Activated naive CD4-positive, alpha-beta T cell (primary cell): ENCODE measurements around the gene BCL2L15.

Source experiments
- DNase-seq, 4 experiments: peaks; one replicate each; lab custom pipeline; 2025; lab: John Stamatoyannopoulos, UW

The BCL2L15 gene

DNA sequence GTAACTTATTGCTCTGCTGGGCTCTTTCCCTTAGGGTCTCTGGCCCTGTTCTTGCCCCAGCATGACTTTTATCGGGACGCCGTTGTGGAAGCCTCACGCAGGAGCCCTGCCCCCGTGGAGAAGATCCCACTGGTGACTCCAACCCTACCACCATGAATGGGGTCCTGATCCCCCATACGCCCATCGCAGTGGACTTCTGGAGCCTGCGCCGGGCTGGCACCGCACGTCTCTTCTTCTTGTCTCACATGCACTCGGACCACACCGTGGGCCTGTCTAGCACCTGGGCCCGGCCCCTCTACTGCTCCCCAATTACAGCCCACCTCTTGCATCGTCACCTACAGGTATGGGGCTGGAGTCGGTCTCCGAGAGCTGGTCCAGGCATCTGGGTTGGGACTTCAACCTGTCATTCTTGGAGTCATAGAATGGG is 18.1 kb upstream of the BCL2L15 start:
- DNase-seq, result peak in 2 of 4 experiments; percentile 18 to 26

DNA sequence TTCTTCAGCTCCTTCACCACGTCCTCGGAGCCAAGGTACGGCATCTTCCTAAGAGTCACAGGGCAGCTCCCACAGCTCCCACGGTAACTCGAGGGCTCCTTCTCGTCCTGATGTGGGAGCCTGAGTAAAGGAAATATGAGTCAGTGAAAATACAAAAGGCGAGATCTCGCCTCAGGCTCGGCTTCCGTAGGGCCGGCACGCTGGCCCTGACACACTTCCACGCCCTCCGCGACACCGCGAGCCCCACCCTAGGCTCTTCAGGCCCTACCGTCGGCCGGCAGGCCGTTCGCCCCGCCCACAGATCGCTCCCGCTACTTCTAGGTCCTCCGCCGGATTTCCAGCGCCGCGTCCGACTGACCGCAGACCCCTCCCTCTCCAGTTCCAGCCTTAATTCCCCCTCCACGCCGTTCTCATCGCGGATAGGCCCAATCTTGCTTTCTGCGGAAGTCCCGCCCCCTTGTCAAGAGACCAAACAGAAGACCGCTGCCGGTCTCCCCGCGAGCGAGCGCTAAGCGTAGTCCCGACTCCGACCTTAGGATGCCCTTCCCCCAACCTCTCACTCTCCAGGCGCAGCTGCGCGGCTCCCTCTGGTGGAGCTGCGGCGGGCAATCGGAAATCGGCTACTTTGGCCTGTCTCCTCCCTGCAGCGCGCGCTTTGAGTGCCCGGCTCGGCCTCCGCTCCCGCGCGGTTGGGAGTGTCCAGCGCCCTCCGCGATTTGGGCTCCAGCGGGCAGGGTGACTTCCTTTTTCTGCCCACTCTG is 17.5 kb upstream of the BCL2L15 start, which contains the start of the genes AP4B1 and DCLRE1B:
AP4B1 (minus strand) TSS at position 126 of the 761 bp plus-strand sequence; CDS start at position 44, 82 bp downstream.
DCLRE1B (plus strand) TSS at position 653 of the 761 bp plus-strand sequence. CDS start 261 bp downstream, outside the sequence.
- DNase-seq, result peak; percentile 80 to 91 (median 86)

DNA sequence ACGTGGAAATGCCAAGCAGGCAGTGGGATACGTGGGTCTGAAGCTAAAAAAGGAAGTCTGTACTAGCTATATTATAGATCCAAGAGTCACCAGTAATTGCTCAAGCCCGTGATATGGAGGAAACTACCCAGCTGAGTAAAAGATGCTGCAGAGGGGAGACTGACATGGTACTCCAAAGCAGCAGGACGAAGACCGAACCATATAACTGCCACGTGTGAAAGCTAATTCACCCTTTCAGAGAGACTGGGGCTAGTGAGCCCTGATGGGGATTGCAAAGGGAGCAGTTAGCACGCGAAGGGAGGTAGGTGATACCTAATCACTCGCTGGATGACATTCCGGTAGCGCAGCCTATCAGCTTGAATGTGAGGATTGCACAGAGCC is 16.9 kb upstream of the BCL2L15 start:
- DNase-seq, result peak in 1 of 4 experiments; percentile 32

DNA sequence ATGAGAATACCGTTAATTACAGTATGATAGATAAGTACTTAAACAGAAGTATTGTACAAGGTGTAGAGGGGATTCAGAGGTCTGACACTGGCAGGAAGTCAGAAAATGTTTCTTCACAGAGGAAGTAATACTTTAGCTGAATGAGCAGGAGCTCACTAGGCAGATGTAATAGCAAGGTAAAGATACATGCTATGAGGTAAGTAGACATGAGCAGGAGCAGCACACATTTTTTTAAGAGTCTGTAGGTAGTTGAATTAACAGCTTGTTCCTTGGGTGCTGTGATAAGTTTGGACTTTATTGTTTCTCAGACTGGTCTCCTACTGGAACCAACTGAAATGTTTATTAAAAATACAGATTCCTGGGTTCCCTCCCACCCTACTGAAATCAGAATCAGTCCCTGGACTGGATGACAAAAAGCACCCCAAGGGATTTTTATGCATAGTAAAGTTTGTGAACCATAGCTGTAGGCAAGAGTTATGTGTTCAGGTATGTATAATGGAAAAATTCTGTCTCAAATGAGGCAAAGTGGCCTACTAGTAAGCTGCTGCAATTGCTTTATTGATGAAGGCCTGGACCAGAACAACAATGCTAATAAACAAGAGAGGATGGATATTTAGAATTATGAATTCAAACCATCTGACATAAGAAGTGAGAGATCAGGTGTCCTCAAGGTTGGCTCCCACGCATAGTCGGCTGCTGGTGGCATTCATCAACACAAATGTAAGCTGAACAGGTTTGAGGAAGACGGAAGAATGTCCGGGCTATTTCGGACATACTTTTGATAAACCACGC is 16.3 kb upstream of the BCL2L15 start:
- DNase-seq, result no peak

DNA sequence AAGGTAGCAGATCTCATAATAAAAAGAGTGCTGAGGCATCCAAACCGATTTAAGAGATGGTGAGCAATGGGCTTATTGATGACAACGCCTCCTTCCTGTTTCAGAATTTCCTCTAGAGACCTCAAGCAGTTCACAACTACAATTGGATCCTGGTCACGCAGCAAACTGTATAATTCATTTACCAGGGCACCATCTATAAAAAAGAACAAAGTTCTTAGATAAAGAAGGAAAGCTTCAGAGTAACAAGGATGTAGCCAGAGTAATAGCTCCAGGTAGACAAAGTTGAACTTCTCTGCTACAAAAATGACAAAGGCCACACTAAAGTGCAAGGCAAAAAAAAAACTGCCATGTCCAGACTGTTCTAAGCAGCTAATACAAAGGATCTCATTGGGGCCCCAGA is 13.8 kb upstream of the BCL2L15 start:
- DNase-seq, result no peak

DNA sequence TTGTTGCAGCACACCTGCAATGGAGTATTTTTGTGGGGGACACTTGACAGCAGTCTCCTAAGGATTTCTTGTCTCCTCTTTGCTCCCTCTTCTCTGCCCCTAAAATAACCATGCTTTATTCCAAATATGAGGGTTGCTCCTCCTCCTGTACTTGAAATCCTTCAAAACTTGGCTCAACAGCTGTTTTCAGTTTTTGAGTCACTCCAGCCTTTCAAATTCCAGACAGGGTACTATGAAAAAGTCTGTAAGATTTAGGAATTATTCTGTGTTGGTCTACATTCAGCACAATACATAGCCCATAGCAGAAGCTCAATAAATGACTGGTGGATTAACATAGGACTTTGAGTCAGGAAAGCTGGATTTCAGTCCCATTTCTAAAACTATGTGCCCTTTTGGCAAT is 11.7 kb upstream of the BCL2L15 start:
- no peak for DNase-seq

DNA sequence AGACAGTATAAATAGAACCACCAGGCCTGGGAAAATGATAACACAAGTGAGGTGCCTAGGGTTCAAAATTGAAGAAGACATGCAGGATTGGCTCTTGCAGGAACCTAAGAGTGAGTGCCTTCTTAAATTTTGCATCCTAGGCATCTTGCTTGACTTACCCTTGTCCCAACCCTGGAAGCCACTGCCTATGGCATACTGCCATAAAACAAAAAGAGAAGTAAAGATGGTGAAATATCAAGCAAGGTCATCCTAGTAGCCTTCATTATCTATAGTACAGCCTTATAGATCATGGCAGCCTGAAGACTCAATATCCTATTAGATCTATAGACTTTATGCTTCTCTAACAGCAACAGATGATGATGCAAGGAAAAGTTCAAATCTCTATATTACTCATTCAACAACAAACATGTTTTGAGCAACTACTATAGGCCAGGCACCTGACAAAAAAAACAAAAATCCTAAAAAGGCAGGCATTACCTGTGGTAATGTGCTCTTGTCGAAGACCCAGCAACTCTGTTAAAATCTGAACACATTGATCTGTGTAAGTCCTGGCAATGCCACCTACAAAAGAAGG is 10.9 kb upstream of the BCL2L15 start:
- DNase-seq, result no peak

DNA sequence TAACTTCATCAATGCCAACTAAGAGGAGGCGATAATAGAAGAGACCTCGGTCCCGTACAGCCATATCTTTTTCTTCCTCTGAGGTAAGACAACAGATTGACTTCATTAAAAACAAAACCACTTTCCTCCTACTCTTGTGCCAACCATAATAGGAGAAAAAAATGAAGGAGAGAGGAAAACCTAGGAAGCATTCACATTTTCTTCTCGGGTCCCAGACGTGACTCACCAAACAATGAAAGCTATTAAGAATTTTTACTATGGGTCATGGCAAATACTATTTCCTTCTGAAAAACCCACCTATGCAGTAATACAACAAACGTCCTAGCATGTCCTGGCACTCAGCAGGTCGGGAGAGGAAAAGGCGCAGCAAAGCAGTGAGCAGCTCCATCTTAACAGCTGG is 8.6 kb upstream of the BCL2L15 start:
- no peak for DNase-seq

DNA sequence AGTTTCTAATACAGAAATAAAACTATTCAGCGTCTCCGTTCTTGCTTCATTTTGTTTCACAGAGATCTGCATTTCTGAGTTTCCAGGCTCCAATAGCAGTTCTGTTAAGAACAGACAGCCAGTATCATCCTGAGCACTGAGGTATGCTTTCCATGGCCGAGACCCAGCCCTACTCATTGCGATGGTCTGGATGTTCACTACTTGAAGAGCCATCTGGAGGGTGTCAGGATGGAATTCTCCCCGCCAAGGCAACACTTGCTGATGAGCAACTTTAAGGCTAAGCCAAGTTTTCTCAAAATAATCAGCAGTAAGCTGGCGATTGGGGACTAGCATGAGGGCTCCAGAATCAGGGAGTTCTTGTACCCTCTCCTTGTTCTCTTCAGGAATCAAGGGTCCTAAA is 7.7 kb upstream of the BCL2L15 start:
- DNase-seq, result no peak

DNA sequence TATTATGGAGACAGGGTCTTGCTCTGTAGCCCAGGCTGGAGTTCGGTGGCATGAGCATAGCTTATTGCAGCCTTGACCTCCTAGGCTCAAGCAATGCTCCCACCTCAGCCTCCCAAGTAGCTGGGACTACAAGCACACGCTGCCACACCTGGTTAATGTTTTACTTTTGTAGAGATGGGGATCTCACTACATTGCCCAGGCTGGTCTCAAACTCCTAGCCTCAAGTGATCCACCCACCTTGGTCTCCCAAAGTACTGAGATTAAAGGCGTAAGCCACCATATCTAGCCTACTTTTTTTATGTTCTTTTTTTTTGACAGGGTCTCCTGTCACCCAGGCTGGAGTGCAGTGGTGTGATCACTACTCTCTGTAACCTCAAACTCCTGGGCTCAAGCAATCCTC is 5.9 kb upstream of the BCL2L15 start:
- DNase-seq, result no peak

DNA sequence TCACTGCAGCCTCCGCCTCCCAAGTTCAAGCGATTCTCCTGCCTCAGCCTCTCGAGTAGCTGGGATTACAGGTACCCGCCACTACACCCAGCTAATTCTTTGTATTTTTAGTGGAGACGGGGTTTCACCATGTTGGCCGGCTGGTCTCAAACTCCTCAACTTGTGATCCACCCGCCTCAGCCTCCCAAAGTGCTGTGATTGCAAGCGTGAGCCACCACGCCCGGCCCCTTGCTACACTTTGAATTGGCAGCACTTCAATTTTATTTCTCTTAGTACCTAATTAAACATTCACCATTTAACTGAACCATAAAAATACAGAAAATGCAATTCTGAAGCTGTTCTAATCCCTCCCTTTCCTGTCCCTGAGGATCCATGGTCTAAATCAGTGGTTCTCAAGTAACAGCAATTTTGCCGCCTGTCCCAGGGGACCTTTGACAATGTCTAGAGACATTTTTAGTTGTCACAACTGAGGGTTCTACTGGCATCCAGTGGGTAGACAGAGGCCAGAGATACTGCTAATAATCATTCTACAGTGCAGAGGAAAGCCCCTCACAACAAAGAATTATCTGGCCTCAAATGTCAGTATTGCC is 4.3 kb upstream of the BCL2L15 start:
- DNase-seq, result no peak

DNA sequence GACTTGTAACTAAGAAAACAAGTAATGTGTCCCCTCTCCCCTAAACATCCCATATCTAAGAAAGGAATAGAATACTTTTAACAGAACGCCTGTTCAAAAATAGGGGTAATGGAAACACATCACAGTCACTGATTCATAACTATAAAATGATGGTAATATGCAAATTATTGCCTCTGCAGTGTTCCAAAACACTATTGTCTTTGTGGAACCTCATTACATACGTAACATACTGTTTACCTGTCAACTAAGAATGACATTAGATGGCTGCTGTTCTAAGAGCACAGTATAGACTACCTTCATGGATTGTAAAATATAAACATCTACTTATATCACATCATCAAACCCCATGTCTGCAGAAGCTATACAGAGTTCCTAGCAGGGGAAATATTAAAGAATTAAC is 3.4 kb upstream of the BCL2L15 start:
- DNase-seq, result no peak

DNA sequence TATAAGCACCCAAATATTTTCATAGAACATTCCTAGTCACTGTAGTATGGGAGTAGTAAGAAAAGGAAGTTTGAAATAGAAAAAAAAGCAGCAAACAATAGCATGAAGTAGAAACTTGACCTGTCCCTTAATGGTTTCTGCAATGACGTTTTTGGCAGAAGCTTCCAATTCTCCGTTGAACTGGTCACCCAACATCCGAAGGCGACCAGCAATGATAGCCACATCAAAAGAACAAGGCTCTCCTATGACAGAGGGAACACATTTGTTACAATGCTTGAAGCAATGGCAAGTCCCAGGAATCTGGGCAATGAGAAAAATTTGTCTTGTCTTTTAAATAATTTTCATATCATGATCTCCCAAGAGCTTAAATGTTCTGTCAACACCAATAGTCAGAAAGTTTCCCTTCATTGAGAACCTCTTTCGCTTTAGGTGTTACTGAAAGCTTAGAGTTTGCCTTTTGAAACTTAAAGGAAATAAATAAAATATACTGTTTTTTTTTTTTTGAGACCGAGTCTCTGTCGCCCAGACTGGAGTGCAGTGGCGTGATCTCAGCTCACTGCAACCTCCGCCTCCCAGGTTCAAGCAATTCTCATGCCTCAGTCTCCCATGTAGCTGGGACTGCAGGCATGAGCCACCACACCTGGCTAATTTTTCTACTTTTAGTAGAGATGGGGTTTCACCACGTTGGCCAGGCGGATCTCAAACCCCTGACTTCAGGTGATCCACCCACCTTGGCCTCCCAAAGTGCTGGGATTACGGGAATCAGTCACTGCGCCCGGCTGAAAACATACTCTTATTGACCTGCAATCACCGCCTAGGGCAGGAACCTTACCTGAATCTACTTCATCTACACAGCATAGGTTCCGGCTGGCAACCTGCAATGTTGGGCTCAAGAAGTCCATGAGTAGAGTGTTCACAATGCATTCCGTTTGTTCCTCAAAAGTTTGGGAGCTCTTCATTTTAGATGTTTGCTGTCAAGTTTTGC is 672 bp downstream of the BCL2L15 start:
- no peak for DNase-seq

DNA sequence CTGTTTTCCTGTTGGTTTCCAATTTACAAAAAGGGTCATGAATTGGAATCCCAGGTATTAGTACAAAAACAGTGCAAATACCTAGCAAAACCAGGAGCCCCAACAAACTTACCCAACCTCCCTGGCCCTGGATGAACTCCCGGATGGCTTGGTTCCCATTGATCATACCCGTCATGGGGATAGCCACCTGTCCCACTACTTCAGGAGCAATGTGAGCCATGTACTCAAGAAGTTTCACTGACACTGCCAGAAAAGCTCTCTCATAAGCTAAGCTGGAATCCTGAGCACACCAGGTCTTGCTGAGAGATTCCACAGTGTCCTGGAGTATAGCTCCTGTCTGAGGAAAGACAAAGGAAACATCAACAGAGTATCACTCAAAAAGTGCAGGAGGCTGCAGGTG is 5.7 kb downstream of the BCL2L15 start:
- no peak for DNase-seq

DNA sequence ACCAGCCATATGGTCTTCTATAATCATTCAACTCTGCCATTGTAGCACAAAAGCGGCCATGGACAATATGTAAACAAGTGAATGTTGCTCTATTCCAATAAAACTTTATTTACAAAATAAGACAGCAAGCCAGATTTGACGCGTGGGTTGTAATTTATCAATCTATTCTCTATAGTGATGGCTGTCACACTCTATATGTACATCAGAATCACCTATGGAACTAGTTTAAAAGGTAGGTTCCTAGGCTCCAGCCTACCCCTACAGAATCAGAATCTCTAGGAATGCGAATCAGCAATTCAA is 7.7 kb downstream of the BCL2L15 start:
- no peak for DNase-seq

DNA sequence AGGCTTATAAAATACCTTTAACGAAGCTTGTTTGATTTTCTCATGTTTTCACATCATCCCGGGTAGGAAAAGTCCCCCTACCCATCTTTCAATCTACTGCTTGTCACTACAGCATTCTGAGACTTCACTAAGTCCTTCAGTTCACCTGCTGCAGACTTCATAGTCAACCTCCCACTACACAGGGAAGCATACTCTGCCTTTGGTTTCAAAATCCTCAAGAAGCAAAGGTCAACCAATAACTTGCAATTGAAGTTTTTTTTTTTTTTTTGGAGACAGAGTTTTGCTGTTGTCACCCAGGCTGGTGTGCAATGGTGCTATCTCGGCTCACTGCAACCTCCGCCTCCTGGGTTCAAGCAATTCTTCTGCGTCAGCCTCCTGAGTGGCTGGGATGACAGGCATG is 11.2 kb downstream of the BCL2L15 start:
- no peak for DNase-seq

DNA sequence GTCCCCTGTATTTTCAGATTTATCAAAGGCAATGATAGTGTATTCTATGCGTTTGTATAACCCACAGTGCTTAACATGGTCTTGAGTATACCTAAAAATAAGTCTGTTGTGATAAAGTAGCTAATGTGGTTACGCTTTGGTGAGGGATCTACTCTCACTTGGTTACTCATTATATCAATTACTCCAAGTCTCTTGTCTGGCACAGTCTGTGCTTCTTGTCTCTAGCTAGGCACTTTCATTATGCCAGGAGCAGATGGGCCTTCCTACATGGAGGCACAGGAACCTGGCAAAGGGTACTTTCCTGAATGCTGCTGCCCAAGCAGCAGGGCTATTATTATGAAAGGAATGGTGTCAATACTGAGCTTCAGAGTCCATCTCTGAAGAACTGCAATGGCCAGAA is 11.7 kb downstream of the BCL2L15 start:
- no peak for DNase-seq

DNA sequence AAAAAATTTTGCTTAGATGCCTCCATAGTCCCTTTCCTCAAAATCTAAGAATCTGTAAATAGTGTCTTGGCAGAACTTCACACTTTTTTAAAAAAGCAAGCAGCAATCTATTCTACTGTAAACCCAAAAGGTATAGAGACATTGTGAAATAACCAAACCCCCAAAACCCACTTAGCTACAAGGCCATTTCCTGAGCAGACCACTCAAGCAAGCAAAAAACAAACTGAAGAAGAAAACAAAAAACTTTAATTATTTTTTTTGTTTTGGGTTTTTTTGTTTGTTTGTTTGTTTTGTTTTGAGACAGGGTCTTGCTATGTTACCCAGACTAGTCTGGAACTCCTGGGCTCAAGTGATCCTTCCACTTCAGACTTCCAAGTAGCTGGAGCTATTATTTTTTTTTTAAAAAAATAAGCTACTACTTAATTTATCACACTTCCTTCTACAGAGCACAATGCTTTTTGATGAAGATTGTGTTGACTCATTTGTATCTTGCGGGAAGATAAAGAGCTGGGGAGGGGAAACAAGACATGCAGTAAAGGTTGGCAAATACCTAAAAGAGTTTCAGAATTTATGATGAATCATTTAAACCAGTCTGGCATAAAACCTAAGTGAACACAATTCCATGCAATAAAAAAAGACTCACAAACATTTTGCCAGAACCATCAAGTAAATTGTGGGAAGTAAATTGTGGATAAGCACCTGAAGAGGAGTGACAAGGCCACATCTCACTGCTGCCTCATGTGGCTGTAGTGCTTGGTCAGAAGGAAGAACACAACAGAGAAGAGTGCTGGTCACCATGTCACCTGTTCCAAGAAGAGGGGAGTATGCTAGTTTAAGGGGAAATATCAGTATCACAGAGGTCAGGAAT is 13.1 kb downstream of the BCL2L15 start:
- no peak for DNase-seq

DNA sequence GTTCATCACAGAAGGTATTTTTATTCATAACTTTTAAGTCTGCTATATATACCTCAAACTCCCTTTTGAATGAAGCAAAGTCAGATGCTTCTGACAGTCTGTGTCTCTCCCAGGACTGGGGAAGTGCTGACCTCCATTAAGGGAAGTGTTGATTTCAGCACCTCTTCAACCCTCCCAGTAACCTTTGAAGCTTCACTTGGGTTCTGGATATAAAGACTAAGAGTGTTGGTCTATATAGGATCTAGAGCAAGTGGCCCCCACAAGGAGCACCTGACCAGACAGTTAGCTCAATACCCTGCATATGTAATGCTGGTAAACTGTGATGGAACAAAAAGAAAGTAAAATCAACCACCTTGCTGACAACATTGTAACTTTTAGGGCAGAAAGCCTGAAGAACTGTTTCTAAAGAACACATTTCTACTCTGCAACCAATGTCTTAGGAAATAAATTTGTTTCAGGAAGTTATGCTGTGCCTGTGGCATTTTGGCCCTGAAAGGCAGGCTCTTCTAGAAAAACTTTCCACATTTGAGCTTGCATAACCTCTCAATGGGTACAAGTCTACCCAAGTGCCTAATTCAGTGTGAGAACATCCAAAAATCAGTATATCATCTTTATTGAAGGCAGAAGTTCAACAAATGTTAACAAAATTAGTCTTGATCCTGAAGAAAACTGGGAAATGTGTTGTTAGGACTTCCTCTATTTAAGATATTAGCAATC is 15.0 kb downstream of the BCL2L15 start:
- no peak for DNase-seq

DNA sequence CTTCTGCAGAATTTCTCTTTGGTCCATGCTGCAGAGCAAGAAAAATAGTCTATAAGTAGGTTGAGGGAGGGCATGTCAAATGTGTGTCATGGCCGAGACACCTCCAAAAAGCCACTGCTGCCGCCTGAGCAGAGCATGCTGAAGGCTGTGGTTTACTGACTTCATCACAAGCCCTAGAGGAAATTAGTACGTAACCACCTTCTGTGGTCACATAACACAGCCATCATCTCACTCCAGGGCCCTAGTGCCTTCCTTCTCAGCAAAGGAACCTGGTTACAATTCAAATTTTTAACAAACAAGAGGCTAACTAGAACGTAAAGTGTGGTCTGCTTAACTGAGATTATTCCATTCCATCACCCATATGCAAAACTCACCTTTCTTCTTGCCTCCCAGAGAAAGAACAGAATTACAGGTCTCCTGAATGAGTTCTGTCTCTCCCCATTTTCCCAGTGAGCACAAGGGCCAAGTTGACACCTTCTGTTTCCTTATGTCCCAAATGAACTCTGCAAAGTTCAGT is 15.7 kb downstream of the BCL2L15 start, which contains the start of gene PTPN22:
PTPN22 (minus strand) TSS at position 116 of the 517 bp plus-strand sequence.
- DNase-seq, result peak; percentile 34 to 60 (median 42)
